CD4-positive, alpha-beta T cell (primary cell): Measurements from ENCODE around the gene FBXL13. TPM values are rescaled to one million over a fixed set of nuclear protein-coding genes. Genes with fewer than 3 reads are reported as not detected.

Experiments
- ATAC-seq: fragments of 200-7000 bp; cut with Tn5 transposase; one replicate; pipeline ENCODE4 v1.10.0; 2022; ENCODE audit warnings: mild to moderate bottlenecking; ENCODE audit not compliant: poor library complexity
- CTCF ChIA-PET: fragments of 350-600 bp; sonication (Branson Sonifier 250); formaldehyde crosslinking; loops from one replicate; lab custom pipeline; 2021; ENCODE audit warnings: antibody characterized with exemption, inconsistent platforms; lab: Charles Lee
- POLR2A ChIA-PET: fragments of 350-600 bp; sonication (Branson Sonifier 250); formaldehyde crosslinking; loops from one replicate; lab custom pipeline; 2021; ENCODE audit warnings: antibody characterized with exemption, inconsistent platforms; lab: Charles Lee
- DNase-seq, 14 experiments: peaks; one replicate each; pipeline ENCODE4 v3.0.0-alpha.2; 2013 to 2020; ENCODE audit warnings: mixed read lengths in 2 of 14
- H3K27ac ChIP-seq, 2 donors: one replicate each; pipeline versions ENCODE4 v1.5.1 to v1.7.0; 2013; ENCODE audit warnings: low read length in 2 of 2, low read depth in 1 of 2, mild to moderate bottlenecking in 1 of 2
- H3K27me3 ChIP-seq, 2 experiments: 1 replicate in 1 of 2; 2 replicates in 1 of 2; pipeline versions ENCODE4 v1.6.1 to v1.7.0; 2013; ENCODE audit warnings: low read length in 2 of 2, control low read depth in 1 of 2, mild to moderate bottlenecking in 1 of 2, moderate library complexity in 1 of 2; ENCODE audit not compliant: insufficient read depth in 2 of 2, control insufficient read depth in 1 of 2
- H3K36me3 ChIP-seq: one replicate; pipeline ENCODE4 v1.6.1; 2013; ENCODE audit warnings: low read length, control low read depth; ENCODE audit not compliant: insufficient read depth
- H3K4me1 ChIP-seq: one replicate; pipeline ENCODE4 v1.6.1; 2013; ENCODE audit warnings: low read length, control low read depth; ENCODE audit not compliant: insufficient read depth
- H3K4me3 ChIP-seq: one replicate; pipeline ENCODE4 v1.5.1; 2013; ENCODE audit warnings: mild to moderate bottlenecking, low read length, moderate library complexity
- H3K9me3 ChIP-seq, 2 experiments: 1 replicate in 1 of 2; 2 replicates in 1 of 2; pipeline versions ENCODE4 v1.6.1 to v1.7.0; 2013; ENCODE audit warnings: low read length in 2 of 2, mild to moderate bottlenecking in 2 of 2, control low read depth in 1 of 2, moderate library complexity in 1 of 2; ENCODE audit not compliant: control insufficient read depth in 1 of 2, insufficient read depth in 1 of 2
- H3K27ac Mint-ChIP-seq: one replicate; pipeline ENCODE4 v1.8.0; 2020; ENCODE audit warnings: mixed read lengths
- H3K27me3 Mint-ChIP-seq: one replicate; pipeline ENCODE4 v1.8.0; 2021; ENCODE audit warnings: mixed read lengths
- H3K36me3 Mint-ChIP-seq: one replicate; pipeline ENCODE4 v1.8.0; 2021; ENCODE audit warnings: low read depth, mixed read lengths
- H3K4me1 Mint-ChIP-seq: one replicate; pipeline ENCODE4 v1.8.0; 2021; ENCODE audit warnings: low read depth, mixed read lengths
- H3K4me3 Mint-ChIP-seq: one replicate; pipeline ENCODE4 v1.8.0; 2020; ENCODE audit warnings: mild to moderate bottlenecking, mixed read lengths
- H3K9me3 Mint-ChIP-seq: one replicate; pipeline ENCODE4 v1.8.0; 2020; ENCODE audit warnings: mixed read lengths
- CTCF ChIP-seq: fragments of 200-600 bp; IDR thresholded peaks from one replicate; pipeline ENCODE4 v1.8.0; 2022; ENCODE audit warnings: antibody characterized with exemption, mild to moderate bottlenecking
- intact Hi-C, 2 experiments: fragments of 100-400 bp; cut with DNase I in 1 of 2; cut with micrococcal nuclease in 1 of 2; formaldehyde crosslinking; loops; one replicate each; pipeline versions ENCODE4 v1.15.1 to v1.9.0; 2023 to 2025; cut with DNase I, micrococcal nuclease
- total RNA-seq, 174 experiments: library from RNA in 2 of 174; stranded (reverse) in 2 of 174; gene quantifications; one replicate each; pipeline ENCODE4 v1.2.3 and lab custom pipeline; 2021 to 2026

The FBXL13 gene
- total RNA-seq, 2 experiments from 2014 or later = 0.89 to 1.4 TPM

- H3K27me3 ChIP-seq = no peaks in the 10 kb centered on the region
- no peaks in the 10 kb centered on the region for H3K9me3 ChIP-seq
- Mint-ChIP-seq H3K4me3 (no peak overlapping the region), H3K36me3 (no peaks in the 10 kb centered on the region), H3K9me3 (no peaks in the 10 kb centered on the region), H3K27me3 (no peaks in the 10 kb centered on the region), H3K4me1 (no peaks in the 10 kb centered on the region), H3K27ac (no peak overlapping the region)
- ATAC-seq = no peak
- DNase-seq = no peak
- intact Hi-C loops = no loop called here
- TF ChIP-seq CTCF = no peak
- POLR2A ChIA-PET = no interaction called here
- no peak overlapping the region for H3K4me3 ChIP-seq
- no peak overlapping the region for H3K27ac ChIP-seq
- CTCF ChIA-PET = no interaction called here
- no peaks in the 10 kb centered on the region for H3K36me3 ChIP-seq
- no peaks in the 10 kb centered on the region for H3K4me1 ChIP-seq
These were observed 182.8 kb downstream of the FBXL13 start for GRCh38 chr7:102891693-102892261.

GRCh38 chr7:102890971-102891692 lies 183.5 kb downstream of the FBXL13 start:
- ATAC-seq (no peak), DNase-seq (no peak)
- H3K4me3 Mint-ChIP-seq = no peak overlapping the region
- ChIA-PET POLR2A (no interaction called here), CTCF (no interaction called here)
- no peaks in the 10 kb centered on the region for H3K27me3 Mint-ChIP-seq
- Histone ChIP-seq H3K4me3 (no peak overlapping the region), H3K9me3 (no peaks in the 10 kb centered on the region), H3K4me1 (no peaks in the 10 kb centered on the region), H3K27ac (no peak overlapping the region), H3K27me3 (no peaks in the 10 kb centered on the region), H3K36me3 (no peaks in the 10 kb centered on the region)
- H3K9me3 Mint-ChIP-seq = no peaks in the 10 kb centered on the region
- no peaks in the 10 kb centered on the region for H3K4me1 Mint-ChIP-seq
- no peaks in the 10 kb centered on the region for H3K36me3 Mint-ChIP-seq
- no peak for TF ChIP-seq CTCF
- no peak overlapping the region for H3K27ac Mint-ChIP-seq
- intact Hi-C loops = no loop called here

- Histone ChIP-seq H3K27me3 (no peaks in the 10 kb centered on the region), H3K4me3 (no peak overlapping the region), H3K4me1 (no peaks in the 10 kb centered on the region), H3K9me3 (no peaks in the 10 kb centered on the region), H3K27ac (no peak overlapping the region), H3K36me3 (no peaks in the 10 kb centered on the region)
- peak in 1 of 14 experiments; percentile 19 for DNase-seq
- Mint-ChIP-seq H3K27ac (no peak overlapping the region), H3K4me1 (no peaks in the 10 kb centered on the region), H3K4me3 (no peak overlapping the region), H3K27me3 (no peaks in the 10 kb centered on the region), H3K9me3 (no peaks in the 10 kb centered on the region), H3K36me3 (no peaks in the 10 kb centered on the region)
- intact Hi-C loops = no loop called here
- no peak for TF ChIP-seq CTCF
- ChIA-PET POLR2A (no interaction called here), CTCF (no interaction called here)
- no peak for ATAC-seq
These were observed 184.2 kb downstream of the FBXL13 start for GRCh38 chr7:102890292-102890970.
